Middle frontal gyrus (tissue), 1 donor: ENCODE data around the gene SUV39H2.
"Not testable (repeated sequence)": the region's sequence is repeated elsewhere in the genome, so short reads cannot be mapped to it uniquely, and the experiment has no call there.

Source experiments
- DNase-seq: peaks from one replicate; pipeline ENCODE4 v3.0.0-alpha.2; 2015; ENCODE audit warnings: low spot score; ENCODE audit errors: extremely low spot score

SUV39H2 gene

GRCh38 chr10:14875941-14876340, 2.7 kb upstream of the SUV39H2 start:
- no peak for DNase-seq

DNA sequence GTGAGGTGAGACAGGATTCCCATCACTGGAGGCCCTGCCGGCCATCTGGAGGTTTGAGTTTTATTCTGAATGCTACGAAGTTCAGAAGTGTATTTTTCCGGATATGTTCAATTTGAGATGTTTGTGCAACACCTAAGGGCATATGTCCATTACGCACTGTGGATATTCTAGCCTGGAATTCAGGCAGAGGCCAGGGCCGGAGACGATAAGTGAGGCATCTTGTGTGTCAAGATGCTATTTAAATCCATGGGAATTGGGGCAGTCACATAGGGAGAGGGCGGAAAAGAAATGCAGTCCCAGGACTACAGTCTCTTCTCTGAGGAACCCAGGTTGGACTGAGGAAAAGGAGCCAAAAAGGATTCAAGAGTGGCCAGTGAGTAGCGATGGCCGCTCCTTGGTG, 1.9 kb upstream of the SUV39H2 start:
- DNase-seq = no peak

- DNase-seq = no peak
These were observed 660 bp downstream of the SUV39H2 start for GRCh38 chr10:14879124-14879927.

DNA sequence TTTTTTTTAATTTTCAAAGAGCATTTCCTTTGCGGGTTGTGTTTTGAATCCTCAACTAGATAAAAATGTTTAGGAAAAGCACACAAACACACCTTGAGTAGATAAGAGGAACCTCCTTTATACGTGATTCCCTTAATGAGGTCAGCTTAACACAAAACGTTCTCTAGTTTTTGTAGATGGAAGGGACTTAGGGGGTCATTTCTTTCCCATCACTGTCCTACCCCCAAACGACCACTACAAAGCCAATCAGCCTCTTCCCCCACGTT, 1.2 kb downstream of the SUV39H2 start:
- DNase-seq = no peak

DNA sequence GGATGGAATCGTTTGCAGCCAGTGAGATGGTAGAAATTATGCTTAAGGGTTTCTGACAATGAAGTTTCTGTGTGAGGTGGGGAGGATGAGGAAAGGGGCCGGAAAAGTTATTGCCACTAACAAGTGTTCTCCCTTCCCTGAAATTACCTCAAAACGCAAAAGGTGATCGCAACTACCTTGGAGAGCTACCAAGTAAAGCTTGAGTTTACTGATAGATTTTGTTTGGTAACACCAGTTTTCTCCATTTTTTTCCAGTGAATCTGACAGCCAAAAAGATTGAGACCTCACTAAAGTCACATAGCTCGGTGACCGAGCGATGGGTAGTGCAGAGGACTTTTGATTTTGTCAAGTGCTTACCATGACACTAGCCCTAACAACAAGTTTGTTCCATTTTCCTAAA, 1.6 kb downstream of the SUV39H2 start:
- no peak for DNase-seq

- DNase-seq = no peak
These were observed 5.4 kb downstream of the SUV39H2 start for GRCh38 chr10:14884082-14884481.

GRCh38 chr10:14889318-14889717, 10.7 kb downstream of the SUV39H2 start:
- no peak for DNase-seq

DNA sequence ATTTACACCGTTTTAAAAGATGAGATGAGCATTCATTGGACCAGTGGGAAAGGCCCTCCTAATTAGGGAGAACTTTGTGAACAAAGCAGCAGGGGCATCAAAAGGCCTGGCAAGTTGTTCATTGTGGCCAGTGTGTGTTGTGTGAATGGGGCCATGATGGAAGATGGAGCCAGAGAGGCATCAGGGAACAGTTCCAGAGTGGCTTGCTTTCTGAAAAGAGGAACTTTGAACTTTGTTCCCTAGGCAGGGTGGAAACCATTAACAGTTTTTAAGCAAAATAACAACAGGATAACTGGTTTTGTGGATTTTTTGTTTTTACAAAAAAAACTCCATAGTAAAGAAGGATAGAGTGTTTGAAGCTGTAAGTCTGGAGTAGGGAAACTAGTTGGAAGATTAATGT, 12.5 kb downstream of the SUV39H2 start:
- DNase-seq = no peak

DNA sequence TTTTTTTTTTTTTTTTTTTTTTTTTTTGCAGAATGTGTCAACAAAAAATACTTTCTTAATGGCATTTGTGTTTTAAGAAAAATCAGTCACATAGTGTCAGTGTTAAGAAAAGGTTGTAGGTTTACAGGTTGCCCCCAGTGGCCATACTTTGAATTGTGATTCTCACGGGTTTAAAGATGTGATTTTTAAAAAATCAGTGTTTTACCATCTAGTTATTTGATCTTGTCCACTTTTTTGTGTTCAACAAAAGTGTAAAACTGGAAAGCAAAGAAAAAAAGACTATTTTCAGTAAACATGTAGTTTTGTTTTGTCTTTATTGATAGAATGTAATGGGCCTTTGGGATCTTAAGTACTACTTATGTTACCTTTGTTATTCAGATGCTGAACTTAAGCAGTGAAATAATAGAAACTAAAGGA, 25.7 kb downstream of the SUV39H2 start:
- DNase-seq = no peak

DNA sequence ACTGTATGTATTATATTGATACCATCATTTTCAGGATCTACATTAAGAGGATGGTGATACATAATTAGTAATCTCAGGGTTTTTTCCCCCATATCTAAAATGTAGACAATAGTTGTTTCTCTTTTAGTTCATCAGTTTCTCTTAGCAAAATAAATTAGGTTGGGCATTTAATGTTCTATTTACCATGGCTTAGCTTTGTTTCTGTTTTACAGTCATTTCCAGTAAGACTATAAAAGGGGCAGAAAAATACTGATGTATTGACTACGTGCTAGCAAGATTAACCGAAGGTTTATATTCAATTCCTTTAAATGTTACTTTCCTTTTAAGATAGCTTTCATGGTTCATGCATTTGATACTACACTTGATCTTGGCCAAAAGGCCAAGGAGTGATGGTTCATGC, 26.2 kb downstream of the SUV39H2 start:
- no peak for DNase-seq

- DNase-seq = no peak
These were observed 27.2 kb downstream of the SUV39H2 start for GRCh38 chr10:14905890-14906289.

DNA sequence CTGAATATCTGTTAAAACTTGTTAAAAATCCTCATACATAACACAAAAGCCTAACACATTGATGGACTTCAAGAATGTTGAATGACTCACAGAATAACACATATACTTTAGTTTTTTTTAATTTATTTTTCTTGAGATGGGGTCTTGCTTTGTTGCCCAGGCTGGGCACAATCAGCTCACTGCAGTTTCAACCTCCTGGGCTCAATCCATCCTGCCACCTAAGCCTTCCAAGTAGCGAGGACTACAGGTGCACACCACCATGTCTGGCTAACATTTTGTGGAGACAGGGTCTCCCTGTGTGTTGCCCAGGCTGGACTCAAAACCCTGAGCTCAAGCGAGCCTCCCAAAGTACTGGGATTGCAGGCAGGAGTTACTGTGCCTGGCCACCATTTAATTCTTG, 28.1 kb downstream of the SUV39H2 start:
- no peak for DNase-seq

- DNase-seq = not testable (repeated sequence)
These were observed 28.9 kb downstream of the SUV39H2 start for GRCh38 chr10:14907591-14907990.

DNA sequence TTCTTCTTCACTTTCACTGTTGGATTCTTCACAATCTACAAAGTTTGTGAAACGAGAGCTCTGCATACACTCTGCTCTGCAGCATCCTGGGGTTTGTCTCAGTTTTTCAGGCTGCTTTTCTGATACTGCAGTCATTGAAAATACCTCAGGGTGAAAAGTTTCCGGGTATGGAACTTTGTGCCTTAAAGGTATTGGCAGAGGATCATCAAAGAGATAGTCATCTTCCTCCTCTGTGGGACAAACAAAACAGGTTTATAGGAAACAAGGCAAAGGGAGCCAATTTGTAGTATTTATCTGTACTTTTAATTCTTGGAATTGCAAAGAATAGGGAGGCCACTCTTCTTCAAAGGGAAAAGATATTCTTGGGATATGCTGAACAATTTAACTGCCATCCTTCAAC, 30.4 kb downstream of the SUV39H2 start:
- DNase-seq = no peak

DNA sequence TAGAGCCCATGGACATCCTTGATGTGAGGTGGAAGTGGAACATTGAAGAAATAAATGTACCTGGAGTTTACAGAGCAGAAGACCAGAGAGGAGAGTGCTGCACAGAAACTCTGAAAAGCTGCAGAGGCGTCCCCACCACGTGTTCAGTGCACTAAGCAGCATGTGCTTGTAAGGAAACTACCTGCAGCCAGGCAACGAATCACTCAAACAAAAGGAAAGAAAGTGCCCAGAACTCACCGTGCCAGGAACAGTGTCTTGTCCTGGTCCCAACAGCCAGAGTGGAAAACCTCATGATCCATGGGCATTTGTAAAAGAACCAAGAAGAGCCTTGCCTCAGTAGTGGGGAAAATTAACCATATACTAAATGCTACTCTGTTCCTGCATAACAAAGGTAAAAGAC, 32.3 kb downstream of the SUV39H2 start:
- no peak for DNase-seq

DNA sequence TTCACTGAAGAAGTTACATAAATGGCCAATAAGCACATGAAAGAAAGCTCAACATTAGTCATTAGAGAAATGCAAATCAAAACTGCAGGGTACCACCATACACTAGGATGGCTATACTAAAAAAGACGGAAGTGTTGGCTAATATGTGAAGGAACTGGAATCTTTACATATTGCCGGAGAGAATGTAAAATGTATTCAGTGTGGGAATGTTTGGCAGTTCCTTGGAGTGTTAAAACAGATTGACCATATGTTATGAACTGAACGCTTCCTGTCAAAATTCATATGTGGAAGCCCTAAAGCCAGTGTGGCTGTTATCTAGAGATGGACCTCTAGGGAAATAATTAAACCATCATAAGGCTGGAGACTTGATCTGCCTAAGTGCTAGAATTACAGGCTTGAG, 33.1 kb downstream of the SUV39H2 start:
- DNase-seq = no peak

- no peak for DNase-seq
These were observed 37.9 kb downstream of the SUV39H2 start for GRCh38 chr10:14916600-14916999.

DNA sequence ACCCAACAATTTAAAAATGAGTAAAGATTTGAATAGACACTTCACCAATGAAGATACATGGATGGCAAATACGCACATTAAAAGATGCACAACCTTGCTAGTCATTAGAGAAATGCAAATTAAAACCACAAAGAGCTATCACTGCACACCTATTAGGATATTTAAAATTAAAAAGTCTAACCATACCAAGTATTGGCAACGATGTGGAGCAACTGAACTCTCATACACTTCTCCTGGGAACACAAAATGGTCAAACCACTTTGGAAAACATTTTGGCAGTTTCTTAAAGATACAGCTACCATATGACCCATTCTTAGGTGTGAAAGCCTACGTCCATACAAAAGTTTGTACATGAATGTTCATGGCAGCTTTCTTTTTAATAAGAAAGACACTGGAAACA, 39.2 kb downstream of the SUV39H2 start:
- no peak for DNase-seq

DNA sequence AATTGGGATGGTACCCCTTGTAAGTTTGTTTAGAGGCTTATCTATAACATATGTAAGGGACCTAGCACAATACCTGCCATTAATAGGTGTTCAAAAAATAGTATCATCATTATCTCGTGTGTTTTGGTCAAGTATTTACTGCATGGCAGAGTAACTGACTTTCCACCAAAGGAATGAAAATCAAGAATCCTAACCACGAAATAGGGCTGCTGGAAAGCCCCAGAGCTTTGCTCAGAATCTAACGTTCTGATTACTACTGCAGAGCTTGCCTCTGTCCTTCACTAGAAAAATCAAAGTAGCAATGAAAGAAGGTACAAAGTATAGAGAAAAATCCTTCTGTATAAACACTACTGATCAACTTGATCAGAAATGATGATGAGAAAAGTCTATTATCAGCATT, 40.3 kb downstream of the SUV39H2 start:
- DNase-seq = no peak

DNA sequence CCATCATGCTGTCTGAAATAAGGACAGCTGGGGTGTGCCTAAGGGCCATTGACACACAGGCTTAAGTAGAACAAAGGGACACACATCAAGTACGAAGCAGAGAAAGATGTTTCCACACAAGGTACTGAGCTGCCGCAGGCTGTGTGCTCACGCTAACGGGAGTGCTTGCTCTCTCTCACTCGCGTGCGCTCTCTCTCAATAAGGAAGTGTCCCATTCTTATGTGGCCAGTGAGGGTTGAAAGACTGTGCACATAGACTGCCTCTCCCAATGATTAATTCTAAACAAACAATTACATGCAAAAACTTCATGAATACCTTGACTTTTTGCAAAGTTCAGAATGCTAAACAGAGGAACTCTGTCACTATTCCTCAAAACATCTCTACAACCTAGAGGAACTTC, 45.3 kb downstream of the SUV39H2 start:
- no peak for DNase-seq

- DNase-seq = no peak
These were observed 46.6 kb downstream of the SUV39H2 start for GRCh38 chr10:14925268-14925667.

DNA sequence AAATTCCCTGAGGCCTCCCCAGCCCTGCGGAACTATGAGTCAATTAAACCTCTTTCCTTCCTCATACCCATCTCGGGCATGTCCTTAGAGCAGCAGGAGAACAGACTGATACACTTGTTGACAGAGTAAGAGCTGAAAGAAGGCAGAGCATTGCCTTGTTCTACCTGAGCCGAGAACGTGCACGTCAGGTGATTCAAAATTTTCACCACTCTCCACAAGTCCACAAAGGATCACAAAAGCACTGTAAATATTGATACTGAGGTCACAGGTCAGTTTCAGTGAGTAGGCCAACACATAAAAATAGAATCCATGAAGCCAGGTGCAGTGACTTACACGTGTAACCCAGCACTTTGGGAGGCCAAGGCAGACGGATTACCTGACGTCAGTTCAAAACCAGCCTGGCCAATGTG, 47.4 kb downstream of the SUV39H2 start:
- DNase-seq = no peak

- no peak for DNase-seq
These were observed 48.2 kb downstream of the SUV39H2 start for GRCh38 chr10:14926722-14927416.
